GM19240 (cell line): ENCODE measurements around the gene TBX5.

Experiments used
- DNase-seq: peaks from one replicate; pipeline ENCODE4 v3.0.0; 2011; ENCODE audit warnings: low spot score; ENCODE audit not compliant: insufficient read length

The TBX5 gene

GRCh38 chr12:114405519-114406271 is at the start of gene TBX5:
TBX5 (minus strand) TSS chr12:114406144; CDS start chr12:114403898, 2,246 bp downstream.
- no peak for DNase-seq

GRCh38 chr12:114451657-114452056 is 45.7 kb upstream of the TBX5 start:
- no peak for DNase-seq

- DNase-seq: no peak
Measured at GRCh38 chr12:114450515-114451300, 44.8 kb upstream of the TBX5 start.

- no peak for DNase-seq
Measured at GRCh38 chr12:114450019-114450418, 44.1 kb upstream of the TBX5 start.

- DNase-seq: no peak
Measured at GRCh38 chr12:114448618-114448933, 42.6 kb upstream of the TBX5 start.

- DNase-seq: no peak
Measured at GRCh38 chr12:114447799-114448617, 42.1 kb upstream of the TBX5 start.

GRCh38 chr12:114447274-114447716 is 41.4 kb upstream of the TBX5 start:
- no peak for DNase-seq

GRCh38 chr12:114445401-114446323 is 39.7 kb upstream of the TBX5 start:
- DNase-seq: no peak

GRCh38 chr12:114444422-114445279 is 38.7 kb upstream of the TBX5 start:
- no peak for DNase-seq

GRCh38 chr12:114443607-114444421 is 37.9 kb upstream of the TBX5 start:
- no peak for DNase-seq

GRCh38 chr12:114442578-114442977 is 36.6 kb upstream of the TBX5 start:
- DNase-seq: no peak

GRCh38 chr12:114441545-114441944 is 35.6 kb upstream of the TBX5 start:
- DNase-seq: no peak

GRCh38 chr12:114441039-114441383 is 35.1 kb upstream of the TBX5 start:
- DNase-seq: no peak

- DNase-seq: no peak
Measured at GRCh38 chr12:114440270-114441038, 34.5 kb upstream of the TBX5 start.

- no peak for DNase-seq
Measured at GRCh38 chr12:114439817-114440216, 33.9 kb upstream of the TBX5 start.

GRCh38 chr12:114439261-114439683 is 33.3 kb upstream of the TBX5 start:
- no peak for DNase-seq

GRCh38 chr12:114438635-114439256 is 32.8 kb upstream of the TBX5 start:
- no peak for DNase-seq

- DNase-seq: no peak
Measured at GRCh38 chr12:114434341-114434740, 28.4 kb upstream of the TBX5 start.
